Right lobe of liver (tissue), 6 donors: Measurements from ENCODE around the gene PARVB. TPM values are rescaled to one million over a fixed set of nuclear protein-coding genes. Genes with fewer than 3 reads are reported as not detected.

Source experiments
- ATAC-seq, 4 donors: fragments of 200-7000 bp; cut with Tn5 transposase; one replicate each; pipeline ENCODE4 v1.9.1; 2020; ENCODE audit warnings: mild to moderate bottlenecking in 4 of 4, moderate library complexity in 4 of 4
- DNase-seq, 3 donors: peaks; one replicate each; pipeline ENCODE4 v3.0.0-alpha.2; 2020
- H3K27ac ChIP-seq, 3 donors: fragments of 200-600 bp; one replicate each; pipeline ENCODE4 v1.8.0; 2022
- H3K27me3 ChIP-seq, 2 donors: fragments of 200-600 bp; one replicate each; pipeline ENCODE4 v1.8.0; 2022
- H3K36me3 ChIP-seq, 4 donors: fragments of 200-600 bp; sonication (generic) in 1 of 4; one replicate each; pipeline versions ENCODE4 v1.5.1 to v1.8.0; 2017 to 2022; ENCODE audit warnings: control low read depth in 1 of 4
- H3K4me1 ChIP-seq, 4 donors: fragments of 200-600 bp; sonication (generic) in 1 of 4; one replicate each; pipeline versions ENCODE4 v1.5.1 to v1.8.0; 2017 to 2022; ENCODE audit warnings: control low read depth in 1 of 4
- H3K4me3 ChIP-seq, 3 donors: fragments of 200-600 bp; one replicate each; pipeline ENCODE4 v1.8.0; 2022
- H3K9me3 ChIP-seq, 4 donors: fragments of 200-600 bp; sonication (generic) in 1 of 4; one replicate each; pipeline versions ENCODE4 v1.5.1 to v1.8.0; 2017 to 2022; ENCODE audit warnings: control low read depth in 1 of 4
- CTCF ChIP-seq, 4 donors: fragments of 200-600 bp in 3 of 4; fragments of 450-650 bp in 1 of 4; IDR thresholded peaks; one replicate each; pipeline versions ENCODE4 v1.5.1 to v1.8.0; 2016 to 2022; ENCODE audit warnings: antibody characterized with exemption in 4 of 4, mild to moderate bottlenecking in 2 of 4
- POLR2A ChIP-seq: fragments of 450-650 bp; IDR thresholded peaks from one replicate; pipeline ENCODE4 v1.6.1; 2017; ENCODE audit warnings: antibody characterized with exemption, mild to moderate bottlenecking
- WGBS: methylation state at CpG from one replicate; pipeline ENCODE4 v1.1.6; 2018; ENCODE audit warnings: low coverage, low lambda C conversion rate; ENCODE audit not compliant: insufficient coverage; ENCODE audit errors: missing lambda C conversion rate; 5-methylcytosine and 5-hydroxymethylcytosine counted together
- intact Hi-C, 2 donors: fragments of 100-400 bp; cut with DNase I; formaldehyde crosslinking; loops; one replicate each; pipeline versions ENCODE4 v1.11.2 to v1.14.1; 2022
- total RNA-seq, 6 experiments: library from RNA; depleted of rRNA in 2 of 6; stranded (reverse); fragments of >200 nt in 2 of 6; fragmentation: NEBNext Ultra II Directional in 3 of 6; extraction: Animal tissue kit (Norgen Biotek cat#: 25700) in 3 of 6; gene quantifications; one replicate each; pipeline versions ENCODE4 v1.1.0 to v1.2.4, GENCODE V29; 2016 to 2023
- donor health status: DM: no; HTN: yes; CAD: no.
- donor health status: DM: no; HTN: no; CAD: no.
- donor health status: DM: no; HTN: no; CAD: no.
- donor health status: DM: no; HTN: yes; CAD: no.
- donor health status: DM: no; HTN: yes; CAD: no.

The PARVB gene
- total RNA-seq, 6 experiments from 2014 or later, result 14.2 to 21.3 (median 15.2) TPM

- H3K27ac ChIP-seq, result peak overlapping the region in 1 of 3 donors; percentile 38
- TF ChIP-seq POLR2A, result no peak
- no peak for TF ChIP-seq CTCF (IDR thresholded peaks at IDR 0.05)
- ATAC-seq, result no peak
Observed at GRCh38 chr22:44030051-44030701, 6.1 kb downstream of the PARVB start.

GRCh38 chr22:44030702-44031082 lies 6.6 kb downstream of the PARVB start:
- WGBS, result 60% methylated on average over 2 of the region's 8 CpGs
- Histone ChIP-seq H3K27me3 (no peaks in the 10 kb centered on the region), H3K27ac (peak overlapping the region in 1 of 3 donors; percentile 38), H3K36me3 (no peaks in the 10 kb centered on the region), H3K9me3 (no peaks in the 10 kb centered on the region), H3K4me3 (no peak overlapping the region), H3K4me1 (peaks cover 0 to 15% (median 5%) of the 10 kb centered on the region in 4 donors)
- intact Hi-C loops, result no loop called here
- no peak for ATAC-seq
- no peak for DNase-seq
- TF ChIP-seq POLR2A (no peak), CTCF (IDR thresholded peaks at IDR 0.05) (no peak)

More at GRCh38 chr22:44030051-44030701, 6.1 kb downstream of the PARVB start:
- 74% methylated on average over 9 of the region's 18 CpGs for WGBS
- intact Hi-C loops, result no loop called here
- Histone ChIP-seq H3K9me3 (no peaks in the 10 kb centered on the region), H3K36me3 (no peaks in the 10 kb centered on the region), H3K27me3 (no peaks in the 10 kb centered on the region), H3K4me1 (peaks cover 0 to 15% (median 5%) of the 10 kb centered on the region in 4 donors), H3K4me3 (no peak overlapping the region)
- DNase-seq, result no peak

GRCh38 chr22:44031158-44031952 lies 7.3 kb downstream of the PARVB start:
- peak overlapping the region in 1 of 3 donors; percentile 38 for H3K27ac ChIP-seq
- H3K4me1 ChIP-seq, result peaks cover 0 to 15% (median 5%) of the 10 kb centered on the region in 4 donors
- 59% methylated on average over 15 of the region's 21 CpGs for WGBS
- H3K4me3 ChIP-seq, result no peak overlapping the region
- H3K9me3 ChIP-seq, result no peaks in the 10 kb centered on the region
- peak in 1 of 4 donors; percentile 45 for ATAC-seq
- intact Hi-C loops, result no loop called here
- no peaks in the 10 kb centered on the region for H3K27me3 ChIP-seq
- TF ChIP-seq POLR2A (no peak), CTCF (IDR thresholded peaks at IDR 0.05) (no peak)
- DNase-seq, result no peak
- no peaks in the 10 kb centered on the region for H3K36me3 ChIP-seq

- Histone ChIP-seq H3K9me3 (no peaks in the 10 kb centered on the region), H3K36me3 (no peaks in the 10 kb centered on the region), H3K27ac (no peak overlapping the region), H3K27me3 (no peaks in the 10 kb centered on the region), H3K4me1 (peaks cover 0 to 15% (median 5%) of the 10 kb centered on the region in 4 donors), H3K4me3 (no peak overlapping the region)
- no peak for DNase-seq
- no peak for TF ChIP-seq CTCF (IDR thresholded peaks at IDR 0.05)
- no peak for ATAC-seq
- intact Hi-C loops, result no loop called here
- 64% methylated on average over 5 of the region's 14 CpGs for WGBS
Observed at GRCh38 chr22:44032126-44032730, 8.1 kb downstream of the PARVB start.
